SK-N-SH (cell line): Measurements from ENCODE around the gene CA10. TPM values are rescaled to one million over a fixed set of nuclear protein-coding genes. Genes with fewer than 3 reads are reported as not detected.

Experiments used
- CTCF ChIA-PET: fragments of 300-600, 350-600 bp; formaldehyde crosslinking; extraction: SDS; loops from one replicate; lab custom pipeline; 2021; lab: Yijun Ruan, JAX
- POLR2A ChIA-PET: fragments of 350-600 bp; sonication (Branson Sonifier 250); formaldehyde crosslinking; extraction: SDS; loops from one replicate; lab custom pipeline; 2020; ENCODE audit warnings: antibody characterized with exemption, inconsistent platforms; lab: Yijun Ruan, JAX
- DNase-seq: peaks from one replicate; pipeline ENCODE4 v3.0.0; 2012
- H2AFZ ChIP-seq: fragments of 200-600 bp; sonication (generic); 2 replicates; pipeline ENCODE4 v1.8.1; 2016; ENCODE audit warnings: antibody characterized with exemption, mild to moderate bottlenecking, low read depth
- H3F3A ChIP-seq: fragments of 200-600 bp; sonication (generic); replicated peaks from 2 replicates; pipeline ENCODE3; 2016; ENCODE audit warnings: antibody characterized with exemption, mild to moderate bottlenecking; ENCODE audit not compliant: insufficient read depth
- H3K27ac ChIP-seq, 2 experiments: fragments of 200-500 bp in 1 of 2; fragments of 200-600 bp in 1 of 2; sonication (Bioruptor generic) in 1 of 2; sonication (generic), shearing (Covaris generic) in 1 of 2; 2 replicates each; pipeline versions ENCODE4 v1.5.1 to v1.6.1; 2014 to 2016; ENCODE audit warnings: low read depth in 2 of 2, inconsistent platforms in 1 of 2, low read length in 1 of 2, mild to moderate bottlenecking in 1 of 2, mixed read lengths in 1 of 2
- H3K27me3 ChIP-seq: fragments of 200-600 bp; sonication (generic), shearing (Covaris generic); 2 replicates; pipeline ENCODE4 v1.6.1; 2016; ENCODE audit warnings: mixed run types; ENCODE audit not compliant: insufficient read depth
- H3K36me3 ChIP-seq, 2 experiments: fragments of 200-500 bp in 1 of 2; fragments of 200-600 bp in 1 of 2; sonication (Bioruptor generic) in 1 of 2; sonication (generic) in 1 of 2; replicated peaks in 1 of 2; 2 replicates each; pipeline versions ENCODE3 to v1.5.1; 2014 to 2016; ENCODE audit warnings: low read length in 1 of 2, mild to moderate bottlenecking in 1 of 2; ENCODE audit not compliant: insufficient read depth in 2 of 2, control insufficient read depth in 1 of 2
- H3K4me1 ChIP-seq, 2 experiments: fragments of 200-500 bp in 1 of 2; fragments of 200-600 bp in 1 of 2; sonication (Bioruptor generic) in 1 of 2; sonication (generic), shearing (Covaris generic) in 1 of 2; 2 replicates each; pipeline versions ENCODE4 v1.5.1 to v1.6.1; 2014 to 2016; ENCODE audit warnings: low read depth in 1 of 2, low read length in 1 of 2, mixed run types in 1 of 2; ENCODE audit not compliant: insufficient read depth in 2 of 2, control insufficient read depth in 1 of 2
- H3K4me2 ChIP-seq: fragments of 200-600 bp; sonication (generic), shearing (Covaris generic); 2 replicates; pipeline ENCODE4 v1.6.1; 2017; ENCODE audit warnings: mixed run types
- H3K4me3 ChIP-seq, 2 experiments: fragments of 200-500 bp in 1 of 2; fragments of 200-600 bp in 1 of 2; sonication (Bioruptor generic) in 1 of 2; sonication (generic), shearing (Covaris generic) in 1 of 2; 2 replicates each; pipeline versions ENCODE4 v1.5.1 to v1.8.1; 2014 to 2016; ENCODE audit warnings: low read depth in 2 of 2, inconsistent platforms in 1 of 2, low read length in 1 of 2, mild to moderate bottlenecking in 1 of 2, mixed read lengths in 1 of 2, moderate library complexity in 1 of 2
- H3K79me2 ChIP-seq: fragments of 200-600 bp; sonication (generic); 2 replicates; pipeline ENCODE4 v1.8.1; 2017; ENCODE audit warnings: mild to moderate bottlenecking; ENCODE audit not compliant: insufficient read depth
- H3K9ac ChIP-seq: fragments of 200-600 bp; sonication (generic); 2 replicates; pipeline ENCODE4 v1.6.1; 2017; ENCODE audit warnings: mixed run types
- H3K9me2 ChIP-seq: fragments of 200-600 bp; sonication (generic); 2 replicates; pipeline ENCODE4 v1.6.1; 2017; ENCODE audit warnings: mixed run types
- H3K9me3 ChIP-seq: fragments of 200-600 bp; sonication (generic); 2 replicates; pipeline ENCODE4 v1.6.1; 2017; ENCODE audit warnings: mixed run types, mild to moderate bottlenecking, moderate library complexity
- H4K20me1 ChIP-seq: fragments of 200-600 bp; sonication (generic); 2 replicates; pipeline ENCODE4 v1.6.1; 2017; ENCODE audit warnings: mild to moderate bottlenecking, mixed run types; ENCODE audit not compliant: insufficient read depth
- FOSL2 ChIP-seq: IDR thresholded peaks from 2 replicates; pipeline ENCODE4 v1.4.0; 2012; ENCODE audit warnings: low read depth, mild to moderate bottlenecking, moderate library complexity, borderline replicate concordance
- FOXM1 ChIP-seq: IDR thresholded peaks from 2 replicates; pipeline ENCODE4 v1.4.0; 2012; ENCODE audit warnings: low read depth, mild to moderate bottlenecking
- IRF3 ChIP-seq: fragments of 150-350 bp; IDR thresholded peaks from 2 replicates; pipeline ENCODE4 v1.6.1; 2016; ENCODE audit warnings: mild to moderate bottlenecking, low read depth, low read length
- JUND ChIP-seq: IDR thresholded peaks from 2 replicates; pipeline ENCODE4 v1.4.0; 2012
- NRF1 ChIP-seq: IDR thresholded peaks from 2 replicates; pipeline ENCODE4 v1.6.1; 2012; ENCODE audit warnings: low read depth, mild to moderate bottlenecking, low read length
- POLR2AphosphoS5 ChIP-seq: IDR thresholded peaks from 2 replicates; pipeline ENCODE4 v1.6.1; 2012; ENCODE audit warnings: low read depth, low read length
- RAD21 ChIP-seq: IDR thresholded peaks from 2 replicates; pipeline ENCODE4 v1.6.1; 2012; ENCODE audit warnings: mild to moderate bottlenecking, low read length
- RXRA ChIP-seq: IDR thresholded peaks from 2 replicates; pipeline ENCODE4 v1.4.0; 2012; ENCODE audit warnings: low read depth, mild to moderate bottlenecking, borderline replicate concordance
- TEAD4 ChIP-seq: IDR thresholded peaks from 2 replicates; pipeline ENCODE4 v1.4.0; 2012; ENCODE audit warnings: mild to moderate bottlenecking, borderline replicate concordance; ENCODE audit not compliant: insufficient read depth
- USF1 ChIP-seq: IDR thresholded peaks from 2 replicates; pipeline ENCODE4 v1.4.0; 2012; ENCODE audit warnings: low read depth, borderline replicate concordance
- YY1 ChIP-seq: IDR thresholded peaks from 2 replicates; pipeline ENCODE4 v1.4.0; 2012; ENCODE audit warnings: low read depth, mild to moderate bottlenecking
- ZBTB33 ChIP-seq: IDR thresholded peaks from 2 replicates; pipeline ENCODE4 v1.4.0; 2012; ENCODE audit warnings: low read depth, borderline replicate concordance
- WGBS: methylation state at CpG from one replicate; pipeline ENCODE4 v1.1.6; 2017; ENCODE audit warnings: low lambda C conversion rate; 5-methylcytosine and 5-hydroxymethylcytosine counted together
- polyA plus RNA-seq, 3 experiments: library from polyadenylated mRNA; depleted of rRNA; stranded (reverse); fragments of >200 nt; gene quantifications; 2 replicates each; pipeline ENCODE4 v1.2.3, GENCODE V29; 2012
- TF ChIP-seq, protein P1 (sequence below): IDR thresholded peaks from 2 replicates; pipeline ENCODE4 v1.4.0; 2012; ENCODE audit warnings: low read depth

Gene CA10
- polyA plus RNA-seq, 1 of the 3 experiments (the other 2 are of a cell fraction), result not detected

- no peaks in the 10 kb centered on the region for H3K36me3 ChIP-seq
- no peaks in the 10 kb centered on the region for H3K79me2 ChIP-seq
- H3K9me3 ChIP-seq, result no peaks in the 10 kb centered on the region
- DNase-seq, result no peak
- no peak overlapping the region for H3K9ac ChIP-seq
- TF ChIP-seq FOXM1 (no peak), IRF3 (no peak), YY1 (no peak), RXRA (no peak), ZBTB33 (no peak), RAD21 (no peak), FOSL2 (no peak), TEAD4 (no peak), JUND (no peak)
- TF ChIP-seq, protein P1, sequence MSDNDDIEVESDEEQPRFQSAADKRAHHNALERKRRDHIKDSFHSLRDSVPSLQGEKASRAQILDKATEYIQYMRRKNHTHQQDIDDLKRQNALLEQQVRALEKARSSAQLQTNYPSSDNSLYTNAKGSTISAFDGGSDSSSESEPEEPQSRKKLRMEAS, result no peak
- no peaks in the 10 kb centered on the region for H3K9me2 ChIP-seq
- H3K4me2 ChIP-seq, result no peak overlapping the region
- no peak overlapping the region for H2AFZ ChIP-seq
- peaks cover 0 to 16% of the 10 kb centered on the region in 2 experiments; a peak in 2 of 4 replicates for H3K4me1 ChIP-seq
- ChIA-PET CTCF (interaction anchor here (1.5 kb wide), 1 partner anchor 34 kb away, joined by 3 read pairs; no protein-coding TSS in a partner anchor), POLR2A (no interaction called here)
- no peak overlapping the region for H3K27ac ChIP-seq
- 51% methylated on average over 9 of the region's 9 CpGs for WGBS
- H3K27me3 ChIP-seq, result no peaks in the 10 kb centered on the region
- no peaks in the 10 kb centered on the region for H3F3A ChIP-seq
- no peak overlapping the region for H3K4me3 ChIP-seq
- no peaks in the 10 kb centered on the region for H4K20me1 ChIP-seq
Observed at GRCh38 chr17:51608251-51608933, 550.1 kb downstream of the CA10 start.

DNA sequence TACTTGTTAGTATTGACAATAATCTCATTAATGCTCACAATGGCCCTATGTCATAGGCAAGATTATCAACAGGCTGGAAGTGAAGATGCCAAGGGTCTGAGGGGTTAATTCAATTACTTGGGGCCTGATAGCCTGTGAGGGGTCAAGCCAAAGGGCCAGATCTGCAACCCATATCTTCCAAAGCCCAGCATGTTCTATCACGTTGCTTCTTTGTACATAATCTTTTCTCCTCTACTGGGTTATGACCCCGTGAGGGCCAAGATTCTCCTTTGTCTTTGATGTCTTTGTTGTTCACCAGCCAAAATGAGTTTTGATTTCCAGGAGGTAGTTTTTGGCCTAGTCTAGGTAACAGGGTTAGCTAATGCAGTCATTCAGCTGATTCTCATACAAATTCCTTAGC lies 551.0 kb downstream of the CA10 start:
- no peaks in the 10 kb centered on the region for H3K27me3 ChIP-seq
- H3K27ac ChIP-seq, result no peak overlapping the region
- H3F3A ChIP-seq, result no peaks in the 10 kb centered on the region
- 0% methylated on average over 2 of the region's 2 CpGs for WGBS
- H3K4me1 ChIP-seq, result peaks cover 0 to 16% of the 10 kb centered on the region in 2 experiments; a peak in 2 of 4 replicates
- DNase-seq, result no peak
- H3K4me2 ChIP-seq, result no peak overlapping the region
- no peak overlapping the region for H3K9ac ChIP-seq
- no peaks in the 10 kb centered on the region for H4K20me1 ChIP-seq
- H3K4me3 ChIP-seq, result no peak overlapping the region
- POLR2A ChIA-PET, result no interaction called here
- no peaks in the 10 kb centered on the region for H3K36me3 ChIP-seq
- CTCF ChIA-PET, result interaction anchor here (1.3 kb wide), 1 partner anchor 11 kb away, joined by 4 read pairs; no protein-coding TSS in a partner anchor
- no peaks in the 10 kb centered on the region for H3K79me2 ChIP-seq
- TF ChIP-seq NRF1 (no peak), USF1 (no peak), YY1 (no peak), POLR2AphosphoS5 (no peak)
- TF ChIP-seq, protein P1, result no peak
- H2AFZ ChIP-seq, result no peak overlapping the region
- no peaks in the 10 kb centered on the region for H3K9me3 ChIP-seq
- no peaks in the 10 kb centered on the region for H3K9me2 ChIP-seq
